Neutrophil (primary cell): ENCODE results near the gene EPB41L5.

Source experiments
- H3K27ac ChIP-seq: fragments of 200-600 bp; sonication (generic); 2 replicates; pipeline ENCODE4 v1.5.1; 2016; ENCODE audit warnings: mild to moderate bottlenecking, moderate library complexity
- H3K27me3 ChIP-seq: fragments of 200-600 bp; sonication (generic); 2 replicates; pipeline ENCODE4 v1.6.0; 2016; ENCODE audit warnings: mild to moderate bottlenecking
- H3K36me3 ChIP-seq: fragments of 200-600 bp; sonication (generic); 2 replicates; pipeline ENCODE4 v1.5.1; 2017
- H3K4me1 ChIP-seq, 2 experiments: fragments of 200-600 bp in 1 of 2; sonication (generic) in 1 of 2; 1 replicate in 1 of 2; 2 replicates in 1 of 2; pipeline versions ENCODE4 v1.5.1 to v1.6.1; 2013 to 2016; ENCODE audit warnings: low read depth in 1 of 2, low read length in 1 of 2, mild to moderate bottlenecking in 1 of 2, moderate library complexity in 1 of 2; ENCODE audit not compliant: control insufficient read depth in 1 of 2, insufficient read depth in 1 of 2
- H3K4me3 ChIP-seq, 2 experiments: fragments of 200-600 bp in 1 of 2; sonication (generic) in 1 of 2; 1 replicate in 1 of 2; 2 replicates in 1 of 2; pipeline ENCODE4 v1.5.1; 2013 to 2016; ENCODE audit warnings: low read depth in 1 of 2, low read length in 1 of 2, mild to moderate bottlenecking in 1 of 2, moderate library complexity in 1 of 2
- H3K9me3 ChIP-seq: fragments of 200-600 bp; sonication (generic); 2 replicates; pipeline ENCODE4 v1.5.1; 2016
- TF ChIP-seq, protein P1 (sequence below): fragments of 200-600 bp; sonication (generic); IDR thresholded peaks from 2 replicates; pipeline ENCODE4 v1.5.1; 2016; ENCODE audit warnings: antibody characterized with exemption

Gene EPB41L5

DNA sequence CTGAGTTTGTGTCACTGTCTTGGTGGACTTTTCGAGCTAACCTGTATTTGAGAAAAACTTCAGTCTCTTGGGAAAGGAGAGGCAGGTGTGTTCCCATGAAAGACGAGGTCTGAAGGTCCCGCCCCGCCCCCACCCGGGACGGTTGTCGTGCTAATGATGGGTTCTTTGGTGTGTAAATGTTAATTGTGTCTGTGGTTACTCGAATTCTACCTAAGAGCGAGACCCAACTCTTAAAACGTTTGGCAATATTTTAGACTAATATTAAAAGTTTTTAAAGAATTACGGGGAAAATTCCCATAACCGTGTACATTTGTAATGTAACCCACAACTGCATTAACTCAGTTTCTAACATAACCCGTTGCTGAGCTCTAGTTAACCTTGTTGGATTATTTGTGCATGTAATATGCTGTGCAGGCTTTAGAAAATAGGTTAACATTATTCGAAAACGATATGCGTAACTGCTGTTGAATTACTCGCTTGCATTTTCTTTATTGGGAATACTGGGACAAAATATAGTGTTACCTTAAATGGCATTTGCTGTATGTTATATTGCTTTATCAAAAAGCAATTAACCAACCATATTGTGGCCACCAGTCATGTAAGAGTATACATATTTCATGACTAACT, 833 bp downstream of the EPB41L5 start:
- TF ChIP-seq, protein P1, sequence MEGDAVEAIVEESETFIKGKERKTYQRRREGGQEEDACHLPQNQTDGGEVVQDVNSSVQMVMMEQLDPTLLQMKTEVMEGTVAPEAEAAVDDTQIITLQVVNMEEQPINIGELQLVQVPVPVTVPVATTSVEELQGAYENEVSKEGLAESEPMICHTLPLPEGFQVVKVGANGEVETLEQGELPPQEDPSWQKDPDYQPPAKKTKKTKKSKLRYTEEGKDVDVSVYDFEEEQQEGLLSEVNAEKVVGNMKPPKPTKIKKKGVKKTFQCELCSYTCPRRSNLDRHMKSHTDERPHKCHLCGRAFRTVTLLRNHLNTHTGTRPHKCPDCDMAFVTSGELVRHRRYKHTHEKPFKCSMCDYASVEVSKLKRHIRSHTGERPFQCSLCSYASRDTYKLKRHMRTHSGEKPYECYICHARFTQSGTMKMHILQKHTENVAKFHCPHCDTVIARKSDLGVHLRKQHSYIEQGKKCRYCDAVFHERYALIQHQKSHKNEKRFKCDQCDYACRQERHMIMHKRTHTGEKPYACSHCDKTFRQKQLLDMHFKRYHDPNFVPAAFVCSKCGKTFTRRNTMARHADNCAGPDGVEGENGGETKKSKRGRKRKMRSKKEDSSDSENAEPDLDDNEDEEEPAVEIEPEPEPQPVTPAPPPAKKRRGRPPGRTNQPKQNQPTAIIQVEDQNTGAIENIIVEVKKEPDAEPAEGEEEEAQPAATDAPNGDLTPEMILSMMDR: no peak
- Histone ChIP-seq H3K36me3 (no peaks in the 10 kb centered on the region), H3K27ac (no peak overlapping the region), H3K4me1 (peaks cover 11% of the 10 kb centered on the region in 2 experiments), H3K9me3 (no peaks in the 10 kb centered on the region), H3K27me3 (peaks cover 69% of the 10 kb centered on the region), H3K4me3 (peak overlapping the region; percentile 79 to 88)

DNA sequence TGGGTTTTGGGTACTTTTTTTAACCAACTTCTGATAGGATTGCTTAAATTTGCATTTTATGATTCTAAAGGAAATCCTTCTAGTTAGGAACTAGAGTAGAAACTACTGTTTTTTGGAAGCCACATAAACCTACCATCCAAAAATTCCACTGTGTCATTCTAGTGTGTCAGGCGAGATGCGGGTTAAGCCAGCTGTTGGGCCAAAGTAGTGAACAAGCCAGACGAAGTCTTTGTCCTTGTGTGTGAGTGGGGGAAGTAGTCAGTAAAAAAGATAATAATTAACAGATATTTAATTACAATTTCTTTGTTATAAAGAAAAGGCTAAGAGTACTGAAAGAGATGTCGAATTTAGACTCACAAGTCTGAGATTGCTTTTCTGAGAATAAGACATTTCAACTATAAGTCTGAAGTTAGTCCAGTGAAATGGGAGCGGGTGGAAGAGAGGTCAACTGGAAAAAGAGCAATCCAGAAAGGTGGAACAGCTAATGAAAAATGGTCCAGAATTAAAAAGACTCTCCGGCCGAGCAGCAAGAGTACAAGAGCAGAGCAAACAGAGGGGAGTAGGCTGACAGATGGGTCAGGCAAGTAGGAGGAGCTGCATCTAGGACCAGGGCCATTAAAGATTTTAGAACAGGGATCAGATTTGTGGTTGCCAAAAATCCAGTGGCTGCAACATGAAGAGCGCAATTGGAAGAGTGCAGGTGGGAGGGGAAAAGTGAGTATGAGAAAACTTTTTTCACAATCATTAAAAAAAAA, 1.5 kb downstream of the EPB41L5 start:
- TF ChIP-seq, protein P1: no peak
- no peak overlapping the region for H3K4me3 ChIP-seq
- H3K27ac ChIP-seq: no peak overlapping the region
- H3K36me3 ChIP-seq: no peaks in the 10 kb centered on the region
- peaks cover 11% of the 10 kb centered on the region in 2 experiments for H3K4me1 ChIP-seq
- H3K27me3 ChIP-seq: peaks cover 69% of the 10 kb centered on the region
- no peaks in the 10 kb centered on the region for H3K9me3 ChIP-seq

DNA sequence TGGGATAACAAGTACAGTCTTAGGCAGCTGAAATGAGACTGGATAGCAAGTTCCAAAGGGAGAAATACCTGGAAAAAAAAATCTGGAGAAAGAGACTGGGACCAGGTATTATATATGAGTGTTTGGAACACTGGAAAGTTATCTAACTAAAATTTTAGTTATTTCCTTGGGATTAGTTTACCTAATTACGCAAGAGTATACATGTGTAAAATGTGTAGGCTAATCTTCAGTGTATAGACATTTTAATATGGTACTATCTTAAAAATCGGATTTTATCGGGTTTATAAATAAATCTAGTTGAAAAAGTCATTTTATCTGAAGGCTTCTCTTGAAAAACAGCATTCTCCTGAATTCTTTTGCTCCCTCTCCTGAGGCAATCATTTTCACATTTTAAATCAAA, 3.9 kb downstream of the EPB41L5 start:
- no peak overlapping the region for H3K4me3 ChIP-seq
- no peaks in the 10 kb centered on the region for H3K36me3 ChIP-seq
- H3K27ac ChIP-seq: no peak overlapping the region
- peaks cover 11% of the 10 kb centered on the region in 2 experiments for H3K4me1 ChIP-seq
- no peaks in the 10 kb centered on the region for H3K9me3 ChIP-seq
- TF ChIP-seq, protein P1: no peak
- H3K27me3 ChIP-seq: peaks cover 55% of the 10 kb centered on the region

DNA sequence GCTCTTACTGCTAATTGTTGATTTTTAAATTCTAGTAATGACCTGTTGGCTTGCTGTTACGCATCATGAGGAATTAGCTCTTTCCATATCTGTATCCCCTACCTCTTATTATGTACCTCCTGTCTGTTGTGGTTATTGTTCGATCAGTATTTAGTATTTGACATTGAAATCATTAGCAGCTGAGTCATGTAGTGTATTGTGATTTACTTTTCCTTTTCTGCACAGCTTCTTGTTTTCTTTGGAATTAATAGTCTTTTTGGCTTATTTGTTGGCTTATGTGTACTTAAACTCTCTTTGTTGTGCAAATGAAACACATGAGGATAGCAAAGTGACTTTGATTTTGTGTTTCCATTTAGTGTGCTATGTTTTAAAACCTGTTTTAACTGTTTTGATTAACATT, 4.3 kb downstream of the EPB41L5 start:
- H3K4me3 ChIP-seq: no peak overlapping the region
- H3K36me3 ChIP-seq: no peaks in the 10 kb centered on the region
- peaks cover 50% of the 10 kb centered on the region for H3K27me3 ChIP-seq
- no peaks in the 10 kb centered on the region for H3K9me3 ChIP-seq
- no peak overlapping the region for H3K27ac ChIP-seq
- TF ChIP-seq, protein P1: no peak
- H3K4me1 ChIP-seq: peaks cover 11% of the 10 kb centered on the region in 2 experiments

DNA sequence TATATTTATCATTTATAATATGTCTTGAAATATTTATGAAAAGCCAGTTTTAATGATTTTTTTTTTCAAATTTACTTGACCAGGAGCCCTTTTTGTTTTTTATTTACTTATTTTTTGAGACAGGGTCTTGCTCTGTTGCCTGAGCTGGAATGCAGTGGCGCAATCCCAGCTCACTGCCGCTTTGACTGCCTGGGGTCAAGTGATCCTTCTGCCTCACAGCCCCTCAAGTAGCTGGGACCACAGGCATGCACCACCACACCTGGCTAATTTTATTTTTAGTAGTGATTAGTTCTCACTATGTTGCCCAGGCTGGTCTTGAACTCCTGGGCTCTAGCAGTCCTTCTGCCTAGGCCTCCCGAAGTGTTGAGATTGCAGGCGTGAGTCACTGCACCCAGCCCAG, 5.7 kb downstream of the EPB41L5 start:
- peaks cover 3 to 4% of the 10 kb centered on the region in 2 experiments for H3K4me1 ChIP-seq
- TF ChIP-seq, protein P1: no peak
- no peaks in the 10 kb centered on the region for H3K36me3 ChIP-seq
- peaks cover 39% of the 10 kb centered on the region for H3K27me3 ChIP-seq
- H3K4me3 ChIP-seq: no peak overlapping the region
- H3K9me3 ChIP-seq: no peaks in the 10 kb centered on the region
- H3K27ac ChIP-seq: no peak overlapping the region
